NCI-H510A (cell line): ENCODE results near the gene ZNF385A.
"Not testable (repeated sequence)": the region's sequence is repeated elsewhere in the genome, so short reads cannot be mapped to it uniquely, and the experiment has no call there.

Experiments
- DNase-seq: peaks from one replicate; lab custom pipeline; 2025; lab: John Stamatoyannopoulos, UW

The ZNF385A gene

DNA sequence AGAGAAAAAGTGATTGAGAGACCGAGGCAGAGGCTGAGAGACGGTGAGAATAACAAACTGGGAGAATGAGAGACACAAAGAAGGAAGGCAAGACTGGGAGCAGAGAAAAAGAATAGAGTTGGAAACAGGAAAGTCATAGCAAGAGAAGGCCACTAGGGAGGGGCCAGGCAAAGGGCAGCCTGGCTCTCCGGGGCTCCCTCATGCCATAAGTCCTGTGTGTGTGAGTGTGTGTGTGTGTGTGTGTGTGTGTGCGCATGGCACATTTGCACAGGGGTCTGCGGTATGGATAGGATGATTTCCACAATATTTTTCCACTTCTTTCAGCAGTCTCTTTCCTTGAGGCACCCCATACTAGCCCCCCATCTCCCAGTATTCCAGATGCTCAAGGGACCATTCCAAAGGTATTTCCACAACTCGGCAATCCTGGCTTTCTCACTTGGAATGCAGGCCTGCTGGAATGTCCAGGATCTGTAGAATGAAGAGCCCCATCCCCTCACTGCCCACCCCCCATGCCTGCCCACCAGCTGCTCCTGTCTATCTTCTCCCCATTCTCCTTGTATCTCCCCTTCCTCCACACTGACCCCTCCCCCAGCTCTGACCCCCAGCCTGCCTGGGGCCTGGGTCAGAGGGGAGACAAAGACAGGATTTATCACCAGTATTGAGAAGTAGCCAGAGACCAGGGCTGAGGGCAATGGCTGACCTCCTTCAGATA, 29.3 kb downstream of the ZNF385A start:
- no peak for DNase-seq

DNA sequence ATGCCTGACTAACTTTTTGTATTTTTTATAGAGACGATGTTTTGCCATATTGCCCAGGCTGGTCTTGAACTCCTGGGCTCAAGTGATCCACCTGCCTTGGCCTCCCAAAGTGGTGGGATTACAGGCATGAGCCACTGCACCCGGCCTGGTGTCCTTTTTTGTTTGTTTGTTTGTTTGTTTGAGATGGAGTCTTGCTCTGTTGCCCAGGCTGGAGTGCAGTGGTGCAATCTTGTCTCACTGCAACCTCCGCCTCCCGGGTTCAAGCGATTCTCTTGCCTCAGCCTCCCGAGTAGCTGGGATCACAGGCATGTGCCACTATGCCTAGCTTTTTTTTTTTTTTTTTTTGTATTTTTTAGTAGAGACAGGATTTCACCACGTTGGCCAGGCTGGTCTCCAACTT, 30.3 kb downstream of the ZNF385A start:
- DNase-seq: not testable (repeated sequence)

GRCh38 chr12:54352891-54353874, 31.4 kb downstream of the ZNF385A start:
- peak; percentile 68 for DNase-seq

- no peak for DNase-seq
Measured at GRCh38 chr12:54352022-54352531, 32.5 kb downstream of the ZNF385A start.

- no peak for DNase-seq
Measured at GRCh38 chr12:54351341-54351740, 33.2 kb downstream of the ZNF385A start.

- no peak for DNase-seq
Measured at GRCh38 chr12:54350743-54351142, 33.8 kb downstream of the ZNF385A start.

DNA sequence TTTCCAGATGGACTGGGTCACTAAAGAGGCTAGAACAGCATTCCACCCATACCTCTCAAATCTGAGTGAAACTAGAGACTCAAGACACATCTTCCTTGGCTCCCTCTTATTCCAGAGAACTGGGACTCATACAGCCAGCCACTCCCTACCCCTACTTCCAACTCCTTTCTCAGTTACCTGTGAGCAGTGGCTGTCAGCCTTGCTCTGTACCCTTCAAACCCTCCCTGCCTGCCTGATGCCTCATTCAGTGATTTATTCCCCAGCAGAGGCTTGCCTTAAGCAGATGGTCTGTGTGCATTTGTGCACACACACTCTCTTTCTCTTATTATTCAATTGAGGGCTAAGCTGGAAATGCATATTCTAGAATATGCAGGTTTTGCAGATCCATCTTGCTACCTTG, 34.9 kb downstream of the ZNF385A start:
- no peak for DNase-seq

- DNase-seq: no peak
Measured at GRCh38 chr12:54349036-54349435, 35.5 kb downstream of the ZNF385A start.

GRCh38 chr12:54341378-54342300, 42.9 kb downstream of the ZNF385A start:
- no peak for DNase-seq

- no peak for DNase-seq
Measured at GRCh38 chr12:54340846-54341245, 43.7 kb downstream of the ZNF385A start.

GRCh38 chr12:54338698-54339296, 45.7 kb downstream of the ZNF385A start:
- DNase-seq: no peak

- DNase-seq: no peak
Measured at GRCh38 chr12:54337854-54338650, 46.5 kb downstream of the ZNF385A start.

- DNase-seq: no peak
Measured at GRCh38 chr12:54337280-54337842, 47.2 kb downstream of the ZNF385A start.

DNA sequence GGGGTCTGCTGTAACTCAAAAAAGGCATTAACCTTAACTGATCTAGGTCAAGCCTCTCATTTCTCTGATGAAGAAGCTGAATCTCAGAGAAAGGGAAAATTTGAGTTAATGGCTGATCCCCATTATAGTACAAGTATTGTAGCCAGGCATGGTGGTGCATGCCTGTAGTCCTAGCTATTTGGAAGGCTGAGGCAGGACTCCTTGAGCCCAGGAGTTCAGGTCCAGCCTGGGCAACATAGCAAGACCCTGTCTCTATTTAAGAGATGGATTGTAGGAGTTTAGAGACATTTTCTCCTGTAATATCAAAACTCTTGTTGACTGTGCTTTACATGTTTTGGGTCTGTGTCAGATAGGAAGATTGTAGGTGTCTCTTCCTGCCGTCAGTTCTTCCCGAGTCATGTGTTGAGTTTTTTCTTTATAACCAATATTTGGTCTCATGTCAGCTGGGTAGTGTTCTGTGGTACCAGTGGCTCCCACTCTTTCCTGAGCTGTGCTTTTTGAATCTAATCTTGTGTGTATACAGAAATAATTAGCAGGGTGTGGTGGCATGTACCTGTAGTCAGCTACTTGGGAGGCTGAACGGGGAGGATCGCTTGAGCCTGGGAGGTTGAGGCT, 51.0 kb downstream of the ZNF385A start:
- DNase-seq: no peak

DNA sequence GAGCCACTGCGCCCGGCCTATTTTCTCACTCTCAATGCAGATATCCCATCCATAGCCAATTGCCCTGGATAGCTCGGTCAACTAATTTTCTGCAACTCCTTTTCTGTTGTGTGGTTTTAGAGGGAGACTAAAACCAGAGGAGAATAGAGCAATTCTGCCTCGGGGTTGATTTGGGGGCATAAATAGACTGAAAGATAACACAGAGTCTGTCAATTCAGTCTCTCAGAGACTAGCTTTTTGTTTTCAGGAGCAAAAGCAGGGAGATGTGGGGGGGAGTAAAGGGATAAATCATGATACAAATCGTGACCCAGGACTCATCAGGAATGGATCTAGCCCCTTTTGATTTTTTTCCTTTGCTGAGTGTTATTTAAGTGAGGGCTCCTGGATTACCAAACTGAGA, 53.1 kb downstream of the ZNF385A start:
- no peak for DNase-seq

GRCh38 chr12:54330442-54330841, 54.1 kb downstream of the ZNF385A start:
- DNase-seq: no peak

DNA sequence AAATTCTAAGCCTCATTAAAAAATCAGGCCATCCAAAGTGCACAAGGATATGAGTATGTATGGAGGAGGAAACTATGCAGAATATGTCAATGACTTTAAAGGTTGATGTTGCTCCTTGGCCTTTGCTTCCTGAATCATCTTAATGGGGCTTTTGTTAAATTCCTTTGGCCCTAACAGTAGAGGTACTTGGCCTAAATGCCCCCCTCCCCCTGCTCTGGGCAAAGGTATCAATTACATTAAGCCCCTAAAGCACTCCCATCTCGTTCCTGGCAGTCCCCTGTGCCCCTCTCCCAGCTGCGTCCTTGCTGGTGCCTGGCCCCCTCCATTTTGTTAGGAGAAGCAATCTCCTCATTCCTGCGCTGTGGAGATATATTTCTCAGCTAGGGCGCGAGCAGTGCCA, 54.8 kb downstream of the ZNF385A start:
- no peak for DNase-seq

- DNase-seq: no peak
Measured at GRCh38 chr12:54328595-54329337, 55.8 kb downstream of the ZNF385A start.
